Measurements from ENCODE around the gene KLK5.

KLK5 gene

GRCh38 chr19:50921426-50922316 lies 31.2 kb downstream of the KLK5 start:
- TF ChIP-seq ZNF274 (IDR thresholded peaks at IDR 0.05; ENCODE audit: low read depth, low read length), result no peak
- H3K4me3 ChIP-seq (ENCODE audit: low read length), result no peak overlapping the region

GRCh38 chr19:50916069-50916468 lies 36.8 kb downstream of the KLK5 start:
- no peak for TF ChIP-seq ZNF274 (IDR thresholded peaks at IDR 0.05; ENCODE audit: low read depth, low read length)

GRCh38 chr19:50912727-50913716 lies 39.8 kb downstream of the KLK5 start:
- H3K4me3 ChIP-seq (ENCODE audit: low read length), result no peak overlapping the region
- TF ChIP-seq ZNF274 (IDR thresholded peaks at IDR 0.05; ENCODE audit: low read depth, low read length), result no peak

More at GRCh38 chr19:50916069-50916468, 36.8 kb downstream of the KLK5 start:
- no peak overlapping the region for H3K4me3 ChIP-seq (ENCODE audit: low read length)

GRCh38 chr19:50912102-50912599 lies 40.7 kb downstream of the KLK5 start:
- TF ChIP-seq ZNF274 (IDR thresholded peaks at IDR 0.05; ENCODE audit: low read depth, low read length), result no peak
- no peak overlapping the region for H3K4me3 ChIP-seq (ENCODE audit: low read length)

- H3K4me3 ChIP-seq (ENCODE audit: low read length), result no peak within 1 kb of the TSS
- TF ChIP-seq ZNF274 (IDR thresholded peaks at IDR 0.05; ENCODE audit: low read depth, low read length), result no peak
Observed at GRCh38 chr19:50911206-50912101, 41.4 kb downstream of the KLK5 start, which contains the start of gene KLK4. Gene KLK4, minus strand, starts transcription at chr19:50911395. Its CDS starts 657 bp downstream, at chr19:50910738.

GRCh38 chr19:50910722-50911121 lies 42.1 kb downstream of the KLK5 start:
- H3K4me3 ChIP-seq (ENCODE audit: low read length), result no peak overlapping the region
- no peak for TF ChIP-seq ZNF274 (IDR thresholded peaks at IDR 0.05; ENCODE audit: low read depth, low read length)

- TF ChIP-seq ZNF274 (IDR thresholded peaks at IDR 0.05; ENCODE audit: low read depth, low read length), result no peak
- peak overlapping the region; percentile 17; the same call in 1 of the 2 replicates for H3K4me3 ChIP-seq (ENCODE audit: low read length)
Observed at GRCh38 chr19:50909240-50910070, 43.4 kb downstream of the KLK5 start.

GRCh38 chr19:50908336-50908735 lies 44.5 kb downstream of the KLK5 start:
- H3K4me3 ChIP-seq (ENCODE audit: low read length), result no peak overlapping the region
- no peak for TF ChIP-seq ZNF274 (IDR thresholded peaks at IDR 0.05; ENCODE audit: low read depth, low read length)

GRCh38 chr19:50906217-50906616 lies 46.6 kb downstream of the KLK5 start:
- no peak for TF ChIP-seq ZNF274 (IDR thresholded peaks at IDR 0.05; ENCODE audit: low read depth, low read length)
- no peak overlapping the region for H3K4me3 ChIP-seq (ENCODE audit: low read length)

GRCh38 chr19:50902640-50903039 lies 50.2 kb downstream of the KLK5 start:
- no peak for TF ChIP-seq ZNF274 (IDR thresholded peaks at IDR 0.05; ENCODE audit: low read depth, low read length)
- no peak overlapping the region for H3K4me3 ChIP-seq (ENCODE audit: low read length)

- no peak for TF ChIP-seq ZNF274 (IDR thresholded peaks at IDR 0.05; ENCODE audit: low read depth, low read length)
- no peak overlapping the region for H3K4me3 ChIP-seq (ENCODE audit: low read length)
Observed at GRCh38 chr19:50899569-50899968, 53.3 kb downstream of the KLK5 start.

GRCh38 chr19:50898018-50898417 lies 54.8 kb downstream of the KLK5 start:
- H3K4me3 ChIP-seq (ENCODE audit: low read length), result no peak overlapping the region
- TF ChIP-seq ZNF274 (IDR thresholded peaks at IDR 0.05; ENCODE audit: low read depth, low read length), result no peak

Measured in GM08714 (cell line).